Suprapubic skin (tissue), 4 donors: ENCODE results near the gene PRR36.

Experiments
- CTCF ChIP-seq, 2 donors: fragments of 200-600 bp in 1 of 2; fragments of 450-650 bp in 1 of 2; sonication (generic) in 1 of 2; IDR thresholded peaks; one replicate each; pipeline ENCODE4 v1.5.1; 2016 to 2019; ENCODE audit warnings: antibody characterized with exemption in 2 of 2, mild to moderate bottlenecking in 1 of 2, moderate library complexity in 1 of 2
- POLR2A ChIP-seq, 2 donors: fragments of 450-650 bp; IDR thresholded peaks; one replicate each; pipeline ENCODE4 v1.6.1; 2017; ENCODE audit warnings: antibody characterized with exemption in 2 of 2, mild to moderate bottlenecking in 2 of 2, moderate library complexity in 2 of 2
- POLR2AphosphoS5 ChIP-seq, 3 donors: sonication (generic); formaldehyde crosslinking; IDR thresholded peaks; one replicate each; pipeline ENCODE4 v1.6.1; 2017; ENCODE audit warnings: antibody characterized with exemption in 3 of 3

DNA sequence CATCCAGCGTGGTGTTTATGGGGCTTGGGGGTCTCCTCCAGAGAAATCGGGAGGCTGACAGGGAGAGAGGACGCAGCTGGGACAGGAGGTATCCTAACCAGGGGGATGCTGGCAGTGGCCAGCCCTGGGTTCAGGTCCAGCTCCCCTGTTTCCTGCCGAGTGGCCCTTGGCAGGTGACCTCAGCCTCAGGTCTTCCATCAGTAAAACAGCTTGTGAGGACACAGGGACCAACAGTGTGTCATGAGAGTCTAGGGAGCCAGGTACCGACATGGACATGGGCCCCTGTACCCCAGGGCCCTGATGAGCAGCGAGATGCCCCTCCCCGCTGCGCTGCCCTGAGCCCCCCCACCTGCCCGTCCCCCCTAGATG, 24.6 kb downstream of the PRR36 start:
- TF ChIP-seq POLR2AphosphoS5 (IDR thresholded peaks at IDR 0.05), result no peak
- TF ChIP-seq CTCF (IDR thresholded peaks at IDR 0.05), result no peak
- TF ChIP-seq POLR2A (IDR thresholded peaks at IDR 0.05), result no peak
